Keratinocyte (primary cell): ENCODE results near the gene ZNF79. TPM values are rescaled to one million over a fixed set of nuclear protein-coding genes. Genes with fewer than 3 reads are reported as not detected.

ENCODE experiments used
- DNase-seq: peaks from one replicate; pipeline ENCODE4 v3.0.0-alpha.2; 2011; ENCODE audit warnings: low read depth, missing footprints, low spot score
- FAIRE-seq: peaks from 2 replicates; lab custom pipeline; 2011; peaks lifted over from hg19 to GRCh38; lab: Jason Lieb, UNC
- H2AFZ ChIP-seq: 2 replicates; pipeline ENCODE4 v1.6.0; 2012; ENCODE audit warnings: low read length, control low read depth, inconsistent platforms; ENCODE audit not compliant: control insufficient read depth
- H3K27ac ChIP-seq: 2 replicates; pipeline ENCODE4 v1.5.1; 2011; ENCODE audit warnings: low read length; ENCODE audit not compliant: control insufficient read depth, insufficient read depth
- H3K27me3 ChIP-seq: 3 replicates; pipeline ENCODE4 v1.6.0; 2011; ENCODE audit warnings: low read length; ENCODE audit not compliant: control insufficient read depth, insufficient read depth; ENCODE audit errors: extremely low read depth
- H3K36me3 ChIP-seq, 2 experiments: 2 replicates in 1 of 2; 3 replicates in 1 of 2; pipeline ENCODE4 v1.5.1; 2011; ENCODE audit warnings: low read length in 2 of 2, mild to moderate bottlenecking in 1 of 2; ENCODE audit not compliant: control insufficient read depth in 2 of 2, insufficient read depth in 2 of 2; ENCODE audit errors: extremely low read depth in 1 of 2
- H3K4me1 ChIP-seq: 3 replicates; pipeline ENCODE4 v1.5.1; 2011; ENCODE audit warnings: low read length; ENCODE audit not compliant: control insufficient read depth, insufficient read depth; ENCODE audit errors: extremely low read depth
- H3K4me2 ChIP-seq: 3 replicates; pipeline ENCODE4 v1.6.0; 2011; ENCODE audit warnings: low read depth, low read length; ENCODE audit not compliant: control insufficient read depth, insufficient read depth; ENCODE audit errors: extremely low read depth
- H3K4me3 ChIP-seq, 3 experiments: fragments of 200-600 bp in 1 of 3; sonication (generic) in 1 of 3; 2 replicates in 2 of 3; 3 replicates in 1 of 3; pipeline ENCODE4 v1.5.1; 2011 to 2016; ENCODE audit warnings: low read length in 3 of 3, mild to moderate bottlenecking in 3 of 3, control low read depth in 2 of 3, inconsistent platforms in 1 of 3, low read depth in 1 of 3, mixed read lengths in 1 of 3, mixed run types in 1 of 3, moderate library complexity in 1 of 3; ENCODE audit not compliant: control insufficient read depth in 2 of 3, insufficient read depth in 2 of 3; ENCODE audit errors: extremely low read depth in 1 of 3
- H3K79me2 ChIP-seq: 2 replicates; pipeline ENCODE4 v1.6.0; 2012; ENCODE audit warnings: low read length; ENCODE audit not compliant: control insufficient read depth, insufficient read depth
- H3K9ac ChIP-seq: 3 replicates; pipeline ENCODE4 v1.6.0; 2011; ENCODE audit warnings: low read length; ENCODE audit not compliant: control insufficient read depth, insufficient read depth; ENCODE audit errors: extremely low read depth
- H3K9me1 ChIP-seq: 3 replicates; pipeline ENCODE4 v1.6.0; 2011; ENCODE audit warnings: low read length; ENCODE audit not compliant: control insufficient read depth, insufficient read depth; ENCODE audit errors: extremely low read depth
- H3K9me3 ChIP-seq: 2 replicates; pipeline ENCODE4 v1.5.1; 2012; ENCODE audit warnings: low read depth, low read length; ENCODE audit not compliant: control insufficient read depth
- H4K20me1 ChIP-seq: 3 replicates; pipeline ENCODE4 v1.6.0; 2011; ENCODE audit warnings: low read length; ENCODE audit not compliant: control insufficient read depth, insufficient read depth; ENCODE audit errors: extremely low read depth
- EZH2 ChIP-seq: IDR thresholded peaks from one replicate; pipeline ENCODE4 v1.6.1; 2012; ENCODE audit warnings: inconsistent platforms, mild to moderate bottlenecking, low read length, moderate library complexity
- dilution Hi-C: fragments of 300-500 bp; cut with MboI; formaldehyde crosslinking; loops from one replicate; pipeline ENCODE4 v1.7.0; 2020; ENCODE audit warnings: low sequenced_read_pairs; ENCODE audit not compliant: extremely low pct_ligation_motif_present
- polyA plus RNA-seq, 5 experiments: library from polyadenylated mRNA; depleted of rRNA in 3 of 5; stranded (reverse) in 3 of 5; stranded (forward) in 1 of 5; unstranded in 1 of 5; fragments of >200 nt; gene quantifications; 1 replicate in 1 of 5; 2 replicates in 3 of 5; 3 replicates in 1 of 5; pipeline versions ENCODE4 v1.2.1 to v1.2.3, GENCODE V29; 2011 to 2012; ENCODE audit warnings: missing spikeins in 2 of 5, low read depth in 1 of 5, low replicate concordance in 1 of 5
- TF ChIP-seq, protein P1 (sequence below), 3 experiments: IDR thresholded peaks in 1 of 3; conservative IDR thresholded peaks in 1 of 3; optimal IDR thresholded peaks in 1 of 3; 2 replicates in 2 of 3; 3 replicates in 1 of 3; pipeline versions ENCODE3 to v1.5.1; 2011; ENCODE audit warnings: low read length in 3 of 3, mild to moderate bottlenecking in 3 of 3, moderate library complexity in 2 of 3, control low read depth in 1 of 3, inconsistent platforms in 1 of 3; ENCODE audit not compliant: insufficient read depth in 2 of 3; ENCODE audit errors: extremely low read depth in 1 of 3

ZNF79 gene
- polyA plus RNA-seq, 1 donor (not counting 4 experiments of a cell fraction or from before 2014, with no cell fraction given) = 4.8 TPM

DNA sequence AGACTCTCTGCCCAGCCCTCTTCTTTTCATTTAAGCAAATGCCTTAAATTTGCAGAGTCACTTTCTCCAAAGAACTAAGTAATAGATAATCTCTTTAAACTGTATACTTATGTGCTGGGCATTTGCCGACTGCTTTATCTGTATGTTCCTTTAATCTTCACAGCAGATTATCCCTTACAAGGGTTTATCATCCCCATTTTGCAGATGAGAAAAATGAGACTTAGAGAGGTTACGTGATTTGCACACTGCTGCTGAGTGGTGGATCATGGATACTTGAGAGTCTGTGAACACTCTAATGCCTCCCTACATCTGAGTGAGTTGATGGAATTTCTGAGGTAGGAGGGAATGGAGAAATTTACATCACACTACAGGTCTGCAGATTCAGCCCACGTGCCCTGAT is 4.2 kb downstream of the ZNF79 start:
- Histone ChIP-seq H3K4me3 (no peak overlapping the region), H3K79me2 (peaks cover 53% of the 10 kb centered on the region), H4K20me1 (peaks cover 3% of the 10 kb centered on the region), H3K9ac (no peak overlapping the region), H3K4me1 (peaks cover 16% of the 10 kb centered on the region), H3K9me1 (no peaks in the 10 kb centered on the region), H3K36me3 (peaks cover 16 to 20% of the 10 kb centered on the region in 2 experiments), H2AFZ (no peak overlapping the region), H3K4me2 (no peak overlapping the region), H3K27me3 (no peaks in the 10 kb centered on the region), H3K27ac (no peak overlapping the region), H3K9me3 (no peaks in the 10 kb centered on the region)
- dilution Hi-C loops = no loop called here
- DNase-seq = no peak
- no peak for FAIRE-seq
- TF ChIP-seq, protein P1, sequence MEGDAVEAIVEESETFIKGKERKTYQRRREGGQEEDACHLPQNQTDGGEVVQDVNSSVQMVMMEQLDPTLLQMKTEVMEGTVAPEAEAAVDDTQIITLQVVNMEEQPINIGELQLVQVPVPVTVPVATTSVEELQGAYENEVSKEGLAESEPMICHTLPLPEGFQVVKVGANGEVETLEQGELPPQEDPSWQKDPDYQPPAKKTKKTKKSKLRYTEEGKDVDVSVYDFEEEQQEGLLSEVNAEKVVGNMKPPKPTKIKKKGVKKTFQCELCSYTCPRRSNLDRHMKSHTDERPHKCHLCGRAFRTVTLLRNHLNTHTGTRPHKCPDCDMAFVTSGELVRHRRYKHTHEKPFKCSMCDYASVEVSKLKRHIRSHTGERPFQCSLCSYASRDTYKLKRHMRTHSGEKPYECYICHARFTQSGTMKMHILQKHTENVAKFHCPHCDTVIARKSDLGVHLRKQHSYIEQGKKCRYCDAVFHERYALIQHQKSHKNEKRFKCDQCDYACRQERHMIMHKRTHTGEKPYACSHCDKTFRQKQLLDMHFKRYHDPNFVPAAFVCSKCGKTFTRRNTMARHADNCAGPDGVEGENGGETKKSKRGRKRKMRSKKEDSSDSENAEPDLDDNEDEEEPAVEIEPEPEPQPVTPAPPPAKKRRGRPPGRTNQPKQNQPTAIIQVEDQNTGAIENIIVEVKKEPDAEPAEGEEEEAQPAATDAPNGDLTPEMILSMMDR (optimal IDR thresholded peaks at IDR 0.05 in 1 of 3, IDR thresholded peaks at IDR 0.05 in 1 of 3, conservative IDR thresholded peaks at IDR 0.05 in 1 of 3; ENCODE audit: extremely low read depth in 1 of 3, insufficient read depth in 2 of 3, low read length in 3 of 3) = no peak
- TF ChIP-seq EZH2 = no peak

DNA sequence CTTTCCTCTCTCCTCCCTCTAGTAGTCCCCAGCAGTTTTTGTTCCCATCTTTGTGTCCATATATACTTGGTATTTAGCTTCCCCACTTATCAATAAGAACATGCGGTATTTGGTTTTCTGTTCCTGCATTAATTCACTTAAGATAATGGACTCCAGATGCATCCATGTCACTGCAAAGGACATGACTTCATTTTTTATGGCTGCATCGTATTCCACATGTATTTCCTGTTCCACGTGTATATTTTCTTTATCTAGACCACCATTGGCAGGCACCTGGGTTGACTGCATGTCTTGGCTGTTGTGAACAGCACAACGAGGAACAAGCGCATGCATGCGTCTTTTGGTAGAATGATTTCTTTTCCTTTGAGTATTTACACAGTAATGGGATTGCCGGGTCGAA is 6.2 kb downstream of the ZNF79 start:
- TF ChIP-seq, protein P1 (optimal IDR thresholded peaks at IDR 0.05 in 1 of 3, IDR thresholded peaks at IDR 0.05 in 1 of 3, conservative IDR thresholded peaks at IDR 0.05 in 1 of 3; ENCODE audit: extremely low read depth in 1 of 3, insufficient read depth in 2 of 3, low read length in 3 of 3) = no peak
- no peak for TF ChIP-seq EZH2
- H2AFZ ChIP-seq = no peak overlapping the region
- peaks cover 3% of the 10 kb centered on the region for H4K20me1 ChIP-seq
- no peak overlapping the region for H3K9ac ChIP-seq
- peaks cover 2% of the 10 kb centered on the region for H3K9me1 ChIP-seq
- no peaks in the 10 kb centered on the region for H3K27me3 ChIP-seq
- dilution Hi-C loops = no loop called here
- peaks cover 11% of the 10 kb centered on the region for H3K4me1 ChIP-seq
- H3K9me3 ChIP-seq = no peaks in the 10 kb centered on the region
- no peak overlapping the region for H3K27ac ChIP-seq
- DNase-seq = no peak
- peaks cover 42% of the 10 kb centered on the region for H3K79me2 ChIP-seq
- H3K4me2 ChIP-seq = no peak overlapping the region
- no peak for FAIRE-seq
- H3K4me3 ChIP-seq = no peak overlapping the region
- H3K36me3 ChIP-seq = peaks cover 30 to 36% of the 10 kb centered on the region in 2 experiments
